Mucosa of descending colon (tissue), 3 donors: ENCODE data around the gene OTUD4. TPM values are rescaled to one million over a fixed set of nuclear protein-coding genes. Genes with fewer than 3 reads are reported as not detected.

Experiments
- ATAC-seq: fragments of 200-7000 bp; cut with Tn5 transposase; one replicate; pipeline ENCODE4 v1.9.1; 2020; ENCODE audit warnings: mild to moderate bottlenecking, moderate library complexity
- DNase-seq, 3 donors: peaks; one replicate each; pipeline ENCODE4 v3.0.0-alpha.2; 2020
- H3K36me3 ChIP-seq: fragments of 200-600 bp; one replicate; pipeline ENCODE4 v1.8.0; 2021; ENCODE audit warnings: low read depth, mild to moderate bottlenecking
- H3K4me1 ChIP-seq: fragments of 200-600 bp; one replicate; pipeline ENCODE4 v1.8.0; 2021; ENCODE audit warnings: low read depth, mild to moderate bottlenecking
- H3K4me3 ChIP-seq: fragments of 200-600 bp; one replicate; pipeline ENCODE4 v1.8.0; 2021; ENCODE audit warnings: mild to moderate bottlenecking
- H3K9me3 ChIP-seq: fragments of 200-600 bp; one replicate; pipeline ENCODE4 v1.8.0; 2021; ENCODE audit warnings: mild to moderate bottlenecking
- intact Hi-C, 2 donors: fragments of 100-400 bp; cut with DNase I in 1 of 2; cut with micrococcal nuclease in 1 of 2; formaldehyde crosslinking; loops; one replicate each; pipeline versions ENCODE4 v1.11.0 to v1.11.1; 2022; cut with DNase I, micrococcal nuclease
- total RNA-seq, 3 donors: library from RNA; stranded (reverse); fragmentation: NEBNext Ultra II Directional in 2 of 3; extraction: Animal tissue kit (Norgen Biotek cat#: 25700) in 2 of 3; gene quantifications; one replicate each; pipeline versions ENCODE4 v1.2.1 to v1.2.4, GENCODE V29; 2021 to 2023
- TF ChIP-seq, protein P1 (sequence below): fragments of 200-600 bp; IDR thresholded peaks from one replicate; pipeline ENCODE4 v1.8.0; 2022; ENCODE audit warnings: antibody characterized with exemption, mild to moderate bottlenecking
- donor health status: DM: no; HTN: no; CAD: no; lungs with moderate emphysema.
- donor health status: DM: no; HTN: no; CAD: no.
- donor health status: DM: no; HTN: yes; CAD: no.

The OTUD4 gene
- total RNA-seq, 3 donors from 2014 or later, result 29.9 to 52.9 (median 38.4) TPM

DNA sequence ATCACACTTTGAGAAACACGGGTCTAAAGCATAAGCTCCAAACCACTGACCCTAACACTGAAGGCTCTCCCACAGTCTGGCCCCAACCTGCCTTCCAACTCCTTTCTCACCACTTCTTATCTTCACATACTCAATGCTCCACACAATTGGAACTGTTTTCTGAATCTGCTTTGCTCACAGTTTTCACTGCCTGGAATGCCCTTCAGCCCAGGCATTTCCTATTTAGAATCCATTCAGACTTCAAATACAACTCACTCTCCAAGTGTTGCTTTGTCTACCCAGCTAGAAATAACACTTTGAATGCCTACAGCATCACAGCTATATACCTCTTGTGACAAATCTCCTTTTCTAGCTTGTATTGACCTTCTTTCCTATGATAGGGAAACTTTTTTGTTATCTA lies 10.2 kb downstream of the OTUD4 start:
- intact Hi-C loops, result no loop called here
- Histone ChIP-seq H3K4me1 (no peaks in the 10 kb centered on the region), H3K36me3 (no peaks in the 10 kb centered on the region), H3K4me3 (no peak overlapping the region), H3K9me3 (no peaks in the 10 kb centered on the region)
- DNase-seq (no peak), ATAC-seq (no peak)
- TF ChIP-seq, protein P1, sequence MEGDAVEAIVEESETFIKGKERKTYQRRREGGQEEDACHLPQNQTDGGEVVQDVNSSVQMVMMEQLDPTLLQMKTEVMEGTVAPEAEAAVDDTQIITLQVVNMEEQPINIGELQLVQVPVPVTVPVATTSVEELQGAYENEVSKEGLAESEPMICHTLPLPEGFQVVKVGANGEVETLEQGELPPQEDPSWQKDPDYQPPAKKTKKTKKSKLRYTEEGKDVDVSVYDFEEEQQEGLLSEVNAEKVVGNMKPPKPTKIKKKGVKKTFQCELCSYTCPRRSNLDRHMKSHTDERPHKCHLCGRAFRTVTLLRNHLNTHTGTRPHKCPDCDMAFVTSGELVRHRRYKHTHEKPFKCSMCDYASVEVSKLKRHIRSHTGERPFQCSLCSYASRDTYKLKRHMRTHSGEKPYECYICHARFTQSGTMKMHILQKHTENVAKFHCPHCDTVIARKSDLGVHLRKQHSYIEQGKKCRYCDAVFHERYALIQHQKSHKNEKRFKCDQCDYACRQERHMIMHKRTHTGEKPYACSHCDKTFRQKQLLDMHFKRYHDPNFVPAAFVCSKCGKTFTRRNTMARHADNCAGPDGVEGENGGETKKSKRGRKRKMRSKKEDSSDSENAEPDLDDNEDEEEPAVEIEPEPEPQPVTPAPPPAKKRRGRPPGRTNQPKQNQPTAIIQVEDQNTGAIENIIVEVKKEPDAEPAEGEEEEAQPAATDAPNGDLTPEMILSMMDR, result no peak

DNA sequence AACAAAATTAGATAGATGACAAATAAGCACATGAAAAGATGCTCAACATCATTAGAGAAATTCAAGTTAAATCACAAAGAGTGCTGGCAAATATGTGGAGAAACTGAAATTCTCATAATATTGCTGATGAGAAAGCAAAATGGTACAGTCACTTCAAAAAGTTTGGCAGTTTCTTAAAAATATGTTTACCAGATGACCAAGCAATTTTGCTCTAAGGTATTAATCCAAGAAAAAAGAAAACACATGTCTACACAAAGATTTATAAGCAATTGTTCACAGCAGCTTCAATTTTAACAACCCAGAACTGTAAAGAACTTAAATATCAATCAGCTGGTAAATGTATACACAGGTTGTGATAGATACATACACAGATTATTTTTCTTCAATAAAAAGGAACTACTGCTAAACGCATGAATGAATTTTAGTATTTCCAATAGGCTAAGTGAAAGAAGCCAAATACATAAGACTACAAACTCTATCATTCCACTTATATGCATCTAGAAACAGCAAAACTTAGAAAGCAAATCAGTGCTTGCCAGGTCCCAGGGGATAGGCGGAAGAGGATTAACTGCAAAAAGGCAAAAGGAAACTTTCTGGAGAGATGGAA lies 11.7 kb downstream of the OTUD4 start:
- DNase-seq (no peak), ATAC-seq (no peak)
- Histone ChIP-seq H3K9me3 (no peaks in the 10 kb centered on the region), H3K36me3 (no peaks in the 10 kb centered on the region), H3K4me1 (no peaks in the 10 kb centered on the region), H3K4me3 (no peak overlapping the region)
- TF ChIP-seq, protein P1, result no peak
- intact Hi-C loops, result no loop called here

DNA sequence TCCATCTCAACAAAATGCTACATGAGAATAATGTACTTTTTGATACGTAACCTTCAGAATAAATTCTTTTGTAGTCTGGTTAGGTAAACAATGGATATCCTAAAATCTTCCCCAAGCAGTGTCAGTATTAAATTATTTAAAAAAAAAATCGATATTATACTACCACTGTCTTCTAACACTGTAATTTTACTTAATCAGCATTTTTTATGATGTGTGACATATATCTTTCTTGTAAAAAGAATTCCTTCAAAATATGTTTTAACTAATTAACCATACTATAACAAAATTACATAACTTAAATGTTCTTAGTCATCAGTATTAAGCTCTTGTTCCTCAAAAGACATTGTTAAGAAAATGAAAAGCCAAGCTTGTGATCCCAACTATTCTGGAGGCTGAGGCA lies 12.5 kb downstream of the OTUD4 start:
- TF ChIP-seq, protein P1, result no peak
- intact Hi-C loops, result no loop called here
- DNase-seq (no peak), ATAC-seq (no peak)
- Histone ChIP-seq H3K36me3 (no peaks in the 10 kb centered on the region), H3K9me3 (no peaks in the 10 kb centered on the region), H3K4me1 (no peaks in the 10 kb centered on the region), H3K4me3 (no peak overlapping the region)

DNA sequence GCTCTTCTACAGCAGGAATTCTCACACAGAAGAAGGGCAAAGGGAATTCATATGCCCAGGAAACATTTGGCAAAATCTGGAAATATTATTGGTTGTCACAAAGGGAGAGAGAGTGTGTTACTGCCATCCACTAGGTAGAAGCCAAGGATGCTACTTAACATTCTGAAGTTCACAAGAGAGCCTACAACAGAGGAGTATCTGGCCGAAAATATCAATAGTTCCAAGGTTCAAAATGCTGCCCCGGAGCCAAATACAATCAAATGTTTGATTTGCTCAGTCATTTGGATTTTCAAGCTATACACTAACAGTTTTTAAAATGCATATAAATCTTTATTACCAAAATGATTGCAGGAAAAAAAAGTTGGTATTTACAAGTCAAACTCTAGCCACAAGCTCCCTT lies 18.8 kb downstream of the OTUD4 start:
- H3K36me3 ChIP-seq, result no peaks in the 10 kb centered on the region
- DNase-seq, result no peak
- TF ChIP-seq, protein P1, result no peak

DNA sequence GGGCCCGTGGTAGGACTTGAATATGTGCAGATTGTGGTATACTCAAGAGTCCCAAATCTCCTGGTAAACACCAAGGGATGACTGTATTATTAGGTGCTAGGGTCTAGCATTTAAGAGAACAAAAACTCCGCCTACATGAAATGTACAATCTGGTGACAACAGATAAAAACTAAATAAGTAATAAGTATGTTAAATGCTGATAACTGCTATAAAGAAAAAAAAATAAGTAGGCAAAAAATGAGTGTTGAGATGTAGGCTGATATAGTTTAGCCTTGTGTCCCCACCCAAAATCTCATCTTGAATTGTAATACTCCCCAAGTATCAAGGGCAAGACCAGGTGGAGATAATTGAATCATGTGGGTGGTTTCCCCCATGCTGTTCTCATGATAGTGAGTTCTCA lies 23.4 kb downstream of the OTUD4 start:
- Histone ChIP-seq H3K4me1 (no peaks in the 10 kb centered on the region), H3K9me3 (no peaks in the 10 kb centered on the region), H3K4me3 (no peak overlapping the region), H3K36me3 (no peaks in the 10 kb centered on the region)
- no peak for ATAC-seq
- intact Hi-C loops, result no loop called here
- TF ChIP-seq, protein P1, result no peak
- no peak for DNase-seq

More for the DNA sequence above, 18.8 kb downstream of the OTUD4 start:
- Histone ChIP-seq H3K9me3 (no peaks in the 10 kb centered on the region), H3K4me3 (no peak overlapping the region), H3K4me1 (no peaks in the 10 kb centered on the region)
- no peak for ATAC-seq
- intact Hi-C loops, result no loop called here
